Activated CD4-positive, alpha-beta T cell treated with anti-CD3 and anti-CD28 coated beads for 24 hours (primary cell): ENCODE results near the gene SYPL1.

Source experiments
- DNase-seq, 2 donors: peaks; one replicate each; pipeline ENCODE4 v3.0.0-alpha.2; 2020; ENCODE audit warnings: low read depth in 2 of 2

The SYPL1 gene

DNA sequence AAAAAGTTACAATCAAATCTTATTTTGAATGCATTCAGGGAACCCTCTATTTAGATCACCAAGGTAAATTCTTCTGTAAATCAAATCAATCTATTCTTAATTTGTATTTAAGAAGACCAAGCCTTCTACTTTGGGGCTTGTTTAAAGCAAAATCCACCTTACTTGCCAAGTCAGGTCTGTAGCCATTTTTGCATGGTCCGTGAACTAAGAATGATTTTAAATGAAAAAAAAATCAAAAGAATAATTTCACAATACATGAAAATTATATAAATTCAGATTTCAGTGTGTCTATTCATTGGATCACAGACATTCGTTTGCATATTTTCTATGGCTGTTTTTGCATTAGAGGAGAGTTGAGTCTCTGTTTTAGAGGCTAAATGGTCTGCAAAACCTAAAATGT lies 59.4 kb downstream of the SYPL1 start:
- DNase-seq, result no peak

GRCh38 chr7:106050746-106051117 lies 61.4 kb downstream of the SYPL1 start:
- DNase-seq, result no peak

- no peak for DNase-seq
Measured at GRCh38 chr7:106050002-106050745, 61.9 kb downstream of the SYPL1 start.

DNA sequence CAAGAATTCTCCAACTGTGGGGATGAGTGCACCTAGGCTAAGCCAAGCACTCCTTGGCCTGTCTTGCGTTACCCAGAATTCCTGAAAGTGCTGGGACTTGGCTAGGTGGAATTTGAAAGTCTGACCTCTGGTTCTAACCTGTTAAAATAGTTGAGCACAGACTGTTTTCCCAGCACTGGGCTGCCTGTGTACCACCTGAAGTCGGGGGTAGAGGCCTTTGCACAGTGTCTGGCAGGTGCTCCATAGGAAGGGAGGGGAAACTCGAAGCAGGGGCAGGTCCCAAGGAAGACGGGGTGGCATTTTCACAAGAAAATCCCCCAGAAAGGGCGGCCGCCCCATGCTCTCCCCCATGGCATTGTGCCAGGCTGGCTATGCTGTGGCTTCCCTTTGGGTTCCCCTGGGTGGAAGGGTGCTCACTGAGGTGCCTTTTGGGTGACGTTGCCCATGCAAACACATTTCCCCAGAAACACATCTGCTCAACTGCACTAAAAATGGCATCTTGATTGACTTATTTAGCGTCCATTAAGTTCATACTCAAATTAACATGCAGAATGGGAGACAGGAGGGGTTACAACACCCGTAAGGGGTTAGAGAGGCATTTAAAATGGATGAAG lies 62.9 kb downstream of the SYPL1 start:
- DNase-seq, result no peak

DNA sequence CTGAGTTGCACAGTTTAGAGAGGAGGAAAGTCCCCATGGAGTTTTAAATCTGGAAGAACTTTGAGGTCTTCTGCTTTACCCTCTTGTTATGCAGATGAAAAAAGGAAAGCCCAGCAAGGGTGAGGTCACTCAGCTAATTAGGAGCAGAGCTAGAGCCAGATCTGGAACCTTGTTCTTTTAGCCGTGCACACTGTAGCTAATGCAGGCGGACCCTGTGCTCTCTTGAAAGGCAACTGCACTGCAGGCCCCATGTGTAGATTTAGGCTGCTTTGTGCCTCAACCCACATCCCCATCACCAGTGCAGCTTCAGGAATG lies 63.4 kb downstream of the SYPL1 start:
- no peak for DNase-seq

DNA sequence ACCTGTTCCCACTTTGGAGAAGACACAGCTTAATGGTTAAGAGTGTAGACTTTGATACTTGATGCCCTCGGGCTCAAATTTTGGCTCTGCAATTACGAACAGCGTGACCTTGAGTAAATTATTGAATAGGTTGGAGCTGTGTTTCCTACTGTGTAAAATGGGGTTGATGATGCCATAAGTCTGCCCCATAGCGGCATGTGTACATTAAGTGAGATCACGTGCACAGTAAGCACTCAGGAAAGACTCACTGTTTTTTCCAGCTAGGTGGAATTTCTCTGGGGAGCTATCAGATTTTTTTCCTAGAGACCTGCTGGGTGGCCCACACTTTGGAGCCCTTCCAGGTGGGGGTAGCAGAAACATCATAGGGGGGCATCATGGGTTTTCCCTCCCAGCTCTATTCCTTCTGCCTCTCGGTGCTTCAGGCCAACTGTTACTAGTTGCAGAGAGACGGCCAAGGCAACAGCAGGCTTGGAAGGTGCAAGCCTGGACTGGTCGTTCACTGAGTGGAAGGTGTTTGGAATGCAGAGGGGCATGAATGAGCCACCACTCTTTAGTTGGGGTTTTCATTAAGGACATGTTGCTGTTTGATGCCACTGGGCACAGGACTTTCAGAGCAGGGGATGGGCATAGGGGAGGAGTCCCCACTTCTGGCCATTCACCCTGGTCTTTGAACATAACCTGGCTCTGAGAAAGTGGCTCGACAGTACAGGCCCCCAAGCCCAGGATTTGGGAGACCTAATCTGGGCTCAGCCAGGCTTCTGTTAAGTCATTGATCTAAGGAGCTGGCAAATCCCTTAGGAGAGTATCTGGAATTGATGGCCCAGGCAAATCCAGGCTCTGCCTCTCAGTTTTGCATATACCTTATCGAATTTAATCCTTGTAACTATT lies 64.0 kb downstream of the SYPL1 start:
- DNase-seq, result no peak

GRCh38 chr7:106047184-106047583 lies 64.9 kb downstream of the SYPL1 start:
- DNase-seq, result no peak

- DNase-seq, result no peak
Measured at GRCh38 chr7:106045586-106045985, 66.5 kb downstream of the SYPL1 start.

- DNase-seq, result no peak
Measured at GRCh38 chr7:106045139-106045538, 67.0 kb downstream of the SYPL1 start.

- DNase-seq, result no peak
Measured at GRCh38 chr7:106042196-106042611, 69.9 kb downstream of the SYPL1 start.

- DNase-seq, result peak in 1 of 2 donors; percentile 19
Measured at GRCh38 chr7:106041140-106041717, 70.9 kb downstream of the SYPL1 start.
